ENCODE measurements around the gene HP1BP3.
A peak's percentile ranks its signal among the peaks of the same experiment; 100 is the strongest.

Gene HP1BP3

DNA sequence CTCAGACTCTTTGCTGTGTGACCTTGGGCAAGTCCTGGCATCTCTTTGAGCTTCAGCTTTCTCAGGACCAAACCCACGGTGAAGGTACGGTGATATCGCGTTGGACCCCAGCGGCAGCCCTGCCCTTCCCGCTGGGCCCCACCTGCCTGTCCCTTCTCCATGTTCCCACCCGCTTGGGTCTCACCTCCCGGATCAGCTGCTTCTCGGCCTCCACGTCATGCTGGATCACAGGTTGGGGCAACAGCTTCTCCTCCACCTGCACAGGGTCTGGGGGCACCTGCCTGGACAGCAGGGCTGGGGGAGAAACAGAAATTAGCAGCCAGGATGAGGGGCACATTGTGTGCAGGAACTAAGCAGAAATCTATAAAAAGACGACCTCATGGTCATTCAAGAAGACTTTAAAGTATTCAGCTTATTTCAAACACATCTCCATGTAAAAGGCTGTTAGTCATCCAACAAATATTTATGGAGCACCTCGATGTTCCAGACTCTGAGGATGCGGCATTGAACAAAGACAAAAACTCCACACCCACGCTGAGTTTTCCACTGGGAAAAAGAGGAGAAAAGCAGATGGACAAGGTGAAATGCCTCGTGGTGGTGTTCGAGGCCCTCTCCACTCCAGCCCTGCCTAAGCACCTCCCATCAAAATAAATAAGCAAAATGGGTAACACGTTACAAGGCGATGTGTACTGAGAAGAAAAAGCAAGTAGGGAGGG lies 88.8 kb downstream of the HP1BP3 start:
- CTCF ChIA-PET: interaction anchor here (0.7 to 2.2 kb wide), 3 partner anchors 9 to 657 kb away, joined by 3 to 7 read pairs (median 4); no protein-coding TSS in a partner anchor
- POLR2A ChIA-PET (ENCODE audit: low non-redundant PET): interaction anchor here (0.6 kb wide), 1 partner anchor 17 kb away, joined by 10 read pairs; no protein-coding TSS in a partner anchor
- DNase-seq (ENCODE audit: low spot score): peak; percentile 50
- peak overlapping the region; percentile 92 for H3K27ac ChIP-seq
- TF ChIP-seq, protein P1, sequence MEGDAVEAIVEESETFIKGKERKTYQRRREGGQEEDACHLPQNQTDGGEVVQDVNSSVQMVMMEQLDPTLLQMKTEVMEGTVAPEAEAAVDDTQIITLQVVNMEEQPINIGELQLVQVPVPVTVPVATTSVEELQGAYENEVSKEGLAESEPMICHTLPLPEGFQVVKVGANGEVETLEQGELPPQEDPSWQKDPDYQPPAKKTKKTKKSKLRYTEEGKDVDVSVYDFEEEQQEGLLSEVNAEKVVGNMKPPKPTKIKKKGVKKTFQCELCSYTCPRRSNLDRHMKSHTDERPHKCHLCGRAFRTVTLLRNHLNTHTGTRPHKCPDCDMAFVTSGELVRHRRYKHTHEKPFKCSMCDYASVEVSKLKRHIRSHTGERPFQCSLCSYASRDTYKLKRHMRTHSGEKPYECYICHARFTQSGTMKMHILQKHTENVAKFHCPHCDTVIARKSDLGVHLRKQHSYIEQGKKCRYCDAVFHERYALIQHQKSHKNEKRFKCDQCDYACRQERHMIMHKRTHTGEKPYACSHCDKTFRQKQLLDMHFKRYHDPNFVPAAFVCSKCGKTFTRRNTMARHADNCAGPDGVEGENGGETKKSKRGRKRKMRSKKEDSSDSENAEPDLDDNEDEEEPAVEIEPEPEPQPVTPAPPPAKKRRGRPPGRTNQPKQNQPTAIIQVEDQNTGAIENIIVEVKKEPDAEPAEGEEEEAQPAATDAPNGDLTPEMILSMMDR (conservative IDR thresholded peaks at IDR 0.05; ENCODE audit: low read depth): no peak

DNA sequence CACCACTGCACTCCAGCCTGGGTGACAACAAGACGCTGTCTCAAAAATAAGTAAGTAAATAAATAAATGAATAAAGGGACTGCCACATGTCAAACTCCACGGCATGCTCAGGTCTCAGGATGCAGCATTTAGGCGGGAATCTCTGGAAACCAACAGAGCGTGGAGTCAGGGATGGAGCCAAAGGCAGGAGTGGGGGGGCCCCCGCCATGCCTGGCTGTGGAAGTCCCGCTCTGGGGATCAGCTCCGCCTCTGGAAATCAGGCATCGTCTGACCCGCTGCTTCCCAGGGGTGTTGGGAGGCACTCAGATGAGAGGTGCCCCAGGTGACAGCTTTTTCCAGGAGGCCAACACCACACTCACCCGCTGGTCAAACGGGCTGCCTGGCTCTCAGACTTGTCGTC lies 89.5 kb downstream of the HP1BP3 start:
- H3K27ac ChIP-seq: peak overlapping the region; percentile 92
- CTCF ChIA-PET: interaction anchor here (0.6 to 2.2 kb wide), 4 partner anchors 10 to 546 kb away, joined by 3 to 7 read pairs (median 4); no protein-coding TSS in a partner anchor
- no peak for DNase-seq (ENCODE audit: low spot score)
- POLR2A ChIA-PET (ENCODE audit: low non-redundant PET): interaction anchor here (0.6 kb wide), 1 partner anchor 18 kb away, joined by 10 read pairs; no protein-coding TSS in a partner anchor
- TF ChIP-seq, protein P1 (conservative IDR thresholded peaks at IDR 0.05; ENCODE audit: low read depth): no peak

- peak; percentile 92 for DNase-seq (ENCODE audit: low spot score)
- POLR2A ChIA-PET (ENCODE audit: low non-redundant PET): interaction anchor here (1.0 kb wide), 1 partner anchor 35 kb away, joined by 3 read pairs; no protein-coding TSS in a partner anchor
- H3K27ac ChIP-seq: peak overlapping the region; percentile 92
- CTCF ChIA-PET: interaction anchor here (0.6 to 2.2 kb wide), 15 partner anchors 11 to 675 kb away, joined by 3 to 9 read pairs (median 4); partner anchors contain the start of gene DDOST
- TF ChIP-seq, protein P1 (conservative IDR thresholded peaks at IDR 0.05; ENCODE audit: low read depth): peak; percentile 87
These were observed 90.4 kb downstream of the HP1BP3 start for GRCh38 chr1:20696397-20697333.

- POLR2A ChIA-PET (ENCODE audit: low non-redundant PET): no interaction called here
- DNase-seq (ENCODE audit: low spot score): no peak
- TF ChIP-seq, protein P1 (conservative IDR thresholded peaks at IDR 0.05; ENCODE audit: low read depth): no peak
- CTCF ChIA-PET: interaction anchor here (0.8 to 1.9 kb wide), 2 partner anchors 38 to 500 kb away, joined by 4 to 9 read pairs; no protein-coding TSS in a partner anchor
- no peak overlapping the region for H3K27ac ChIP-seq
These were observed 91.6 kb downstream of the HP1BP3 start for GRCh38 chr1:20695515-20695914.

DNA sequence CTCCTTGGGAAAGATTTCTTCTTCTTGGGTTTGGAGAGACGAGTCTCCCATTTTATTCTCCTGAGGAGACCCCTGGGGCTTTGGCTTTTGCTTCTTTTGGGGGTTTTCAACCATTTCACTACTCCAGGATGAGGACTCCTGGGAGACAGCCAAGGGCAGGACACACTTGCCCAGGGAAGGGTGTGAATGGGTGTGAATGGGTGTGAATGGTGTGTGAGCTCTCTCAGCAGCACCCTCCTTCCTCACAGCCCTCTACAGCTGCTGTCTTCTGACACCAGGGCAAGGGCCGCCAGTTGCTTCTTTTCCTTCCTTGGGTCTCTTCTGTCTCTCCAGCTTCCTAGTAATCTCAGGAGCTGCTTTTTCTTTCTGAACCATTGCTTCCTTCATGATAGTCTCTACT lies 93.5 kb downstream of the HP1BP3 start:
- ChIA-PET CTCF (no interaction called here), POLR2A (ENCODE audit: low non-redundant PET) (no interaction called here)
- TF ChIP-seq, protein P1 (conservative IDR thresholded peaks at IDR 0.05; ENCODE audit: low read depth): no peak
- no peak for DNase-seq (ENCODE audit: low spot score)
- H3K27ac ChIP-seq: no peak overlapping the region

All from RWPE1 (cell line).